Astrocyte (in vitro differentiated cells and primary cell): Measurements from ENCODE around the gene NXPH3. TPM values are rescaled to one million over a fixed set of nuclear protein-coding genes. Genes with fewer than 3 reads are reported as not detected.

ENCODE experiments used
- DNase-seq: peaks from one replicate; pipeline ENCODE4 v3.0.0-alpha.2; 2010; ENCODE audit warnings: low read depth
- FAIRE-seq: peaks from 2 replicates; lab custom pipeline; 2011; peaks lifted over from hg19 to GRCh38; lab: Jason Lieb, UNC
- H2AFZ ChIP-seq: 2 replicates; pipeline ENCODE4 v1.6.0; 2012; ENCODE audit warnings: low read depth, low read length, inconsistent platforms
- H3K27ac ChIP-seq: 2 replicates; pipeline ENCODE4 v1.5.1; 2011; ENCODE audit warnings: low read depth, low read length, inconsistent platforms
- H3K27me3 ChIP-seq: 2 replicates; pipeline ENCODE4 v1.6.0; 2011; ENCODE audit warnings: low read length, inconsistent platforms; ENCODE audit not compliant: insufficient read depth
- H3K36me3 ChIP-seq: 2 replicates; pipeline ENCODE4 v1.5.1; 2011; ENCODE audit warnings: low read length, inconsistent platforms; ENCODE audit not compliant: insufficient read depth
- H3K4me1 ChIP-seq: 2 replicates; pipeline ENCODE4 v1.5.1; 2011; ENCODE audit warnings: low read length, inconsistent platforms; ENCODE audit not compliant: insufficient read depth
- H3K4me2 ChIP-seq: 2 replicates; pipeline ENCODE4 v1.6.0; 2012; ENCODE audit warnings: low read length, inconsistent platforms
- H3K4me3 ChIP-seq: 2 replicates; pipeline ENCODE4 v1.5.1; 2011; ENCODE audit warnings: low read depth, mild to moderate bottlenecking, low read length, inconsistent platforms; ENCODE audit not compliant: insufficient read depth
- H3K79me2 ChIP-seq: 2 replicates; pipeline ENCODE4 v1.6.0; 2012; ENCODE audit warnings: mild to moderate bottlenecking, low read length, inconsistent platforms; ENCODE audit not compliant: insufficient read depth
- H3K9ac ChIP-seq: 2 replicates; pipeline ENCODE4 v1.6.0; 2012; ENCODE audit warnings: mild to moderate bottlenecking, low read length, inconsistent platforms
- H3K9me3 ChIP-seq: 2 replicates; pipeline ENCODE4 v1.5.1; 2012; ENCODE audit warnings: low read depth, mild to moderate bottlenecking, low read length, inconsistent platforms; ENCODE audit not compliant: insufficient read depth
- H4K20me1 ChIP-seq: 2 replicates; pipeline ENCODE4 v1.6.0; 2012; ENCODE audit warnings: low read length, inconsistent platforms; ENCODE audit not compliant: insufficient read depth
- H3K27ac Mint-ChIP-seq: one replicate; pipeline ENCODE4 v1.8.0; 2021; ENCODE audit warnings: mild to moderate bottlenecking, mixed read lengths; ENCODE audit not compliant: unreplicated experiment
- H3K27me3 Mint-ChIP-seq: one replicate; pipeline ENCODE4 v1.8.0; 2021; ENCODE audit warnings: low read depth, mixed read lengths; ENCODE audit not compliant: unreplicated experiment
- H3K36me3 Mint-ChIP-seq: one replicate; pipeline ENCODE4 v1.8.0; 2021; ENCODE audit warnings: low read depth, mixed read lengths; ENCODE audit not compliant: unreplicated experiment
- H3K4me1 Mint-ChIP-seq: one replicate; pipeline ENCODE4 v1.8.0; 2021; ENCODE audit warnings: low read depth, mixed read lengths; ENCODE audit not compliant: unreplicated experiment
- H3K4me3 Mint-ChIP-seq: one replicate; pipeline ENCODE4 v1.8.0; 2021; ENCODE audit warnings: mild to moderate bottlenecking, moderate library complexity, mixed read lengths; ENCODE audit not compliant: unreplicated experiment
- H3K9me3 Mint-ChIP-seq: one replicate; pipeline ENCODE4 v1.8.0; 2021; ENCODE audit warnings: mild to moderate bottlenecking, mixed read lengths; ENCODE audit not compliant: unreplicated experiment
- EZH2 ChIP-seq: IDR thresholded peaks from 2 replicates; pipeline ENCODE4 v1.6.1; 2012; ENCODE audit warnings: mild to moderate bottlenecking, low read length, inconsistent platforms; ENCODE audit not compliant: insufficient read depth
- total RNA-seq: library from RNA; stranded (reverse); gene quantifications from 2 replicates; pipeline ENCODE4 v1.2.1, GENCODE V29; 2021
- TF ChIP-seq, protein P1 (sequence below): IDR thresholded peaks from 2 replicates; pipeline ENCODE4 v1.5.1; 2011; ENCODE audit warnings: low read depth, mild to moderate bottlenecking, inconsistent platforms, low read length, moderate library complexity; ENCODE audit not compliant: insufficient read depth

Gene NXPH3
- total RNA-seq, 1 donor from 2014 or later = 0.43 TPM

DNA sequence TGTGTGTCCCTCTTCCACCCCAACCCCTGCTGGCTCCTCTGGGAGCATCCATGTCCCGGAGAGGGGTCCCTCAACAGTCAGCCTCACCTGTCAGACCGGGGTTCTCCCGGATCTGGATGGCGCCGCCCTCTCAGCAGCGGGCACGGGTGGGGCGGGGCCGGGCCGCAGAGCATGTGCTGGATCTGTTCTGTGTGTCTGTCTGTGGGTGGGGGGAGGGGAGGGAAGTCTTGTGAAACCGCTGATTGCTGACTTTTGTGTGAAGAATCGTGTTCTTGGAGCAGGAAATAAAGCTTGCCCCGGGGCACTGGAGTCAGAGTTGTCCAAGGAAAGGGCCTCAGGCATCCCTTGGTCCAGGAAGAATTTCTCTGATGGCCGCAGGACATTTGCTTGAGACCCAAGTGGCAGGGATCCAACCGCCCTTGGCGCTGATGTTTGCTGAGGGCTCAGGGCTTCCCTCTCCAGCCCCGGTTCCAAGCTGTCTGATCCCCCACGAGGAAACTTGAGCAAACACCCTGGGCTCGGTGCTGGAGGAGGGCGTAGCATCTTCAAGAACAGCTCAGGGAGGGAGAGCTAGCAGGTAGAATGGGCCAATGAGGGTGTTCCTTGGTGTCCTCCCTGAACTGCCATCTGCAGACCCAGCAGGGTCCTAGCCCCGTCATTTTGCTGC lies 4.5 kb downstream of the NXPH3 start:
- no peak overlapping the region for H3K4me3 Mint-ChIP-seq
- peaks cover 27% of the 10 kb centered on the region for H3K27me3 Mint-ChIP-seq
- peaks cover 2% of the 10 kb centered on the region for H3K9me3 Mint-ChIP-seq
- Histone ChIP-seq H3K9ac (no peak overlapping the region), H3K4me3 (no peak overlapping the region), H3K79me2 (no peaks in the 10 kb centered on the region), H3K27me3 (peaks cover 18% of the 10 kb centered on the region), H3K9me3 (no peaks in the 10 kb centered on the region), H3K36me3 (no peaks in the 10 kb centered on the region), H4K20me1 (no peaks in the 10 kb centered on the region), H3K4me1 (peaks cover 17% of the 10 kb centered on the region), H2AFZ (no peak overlapping the region), H3K4me2 (no peak overlapping the region), H3K27ac (no peak overlapping the region)
- no peak for FAIRE-seq
- H3K27ac Mint-ChIP-seq = no peak overlapping the region
- peaks cover 8% of the 10 kb centered on the region for H3K36me3 Mint-ChIP-seq
- peaks cover 2% of the 10 kb centered on the region for H3K4me1 Mint-ChIP-seq
- TF ChIP-seq, protein P1, sequence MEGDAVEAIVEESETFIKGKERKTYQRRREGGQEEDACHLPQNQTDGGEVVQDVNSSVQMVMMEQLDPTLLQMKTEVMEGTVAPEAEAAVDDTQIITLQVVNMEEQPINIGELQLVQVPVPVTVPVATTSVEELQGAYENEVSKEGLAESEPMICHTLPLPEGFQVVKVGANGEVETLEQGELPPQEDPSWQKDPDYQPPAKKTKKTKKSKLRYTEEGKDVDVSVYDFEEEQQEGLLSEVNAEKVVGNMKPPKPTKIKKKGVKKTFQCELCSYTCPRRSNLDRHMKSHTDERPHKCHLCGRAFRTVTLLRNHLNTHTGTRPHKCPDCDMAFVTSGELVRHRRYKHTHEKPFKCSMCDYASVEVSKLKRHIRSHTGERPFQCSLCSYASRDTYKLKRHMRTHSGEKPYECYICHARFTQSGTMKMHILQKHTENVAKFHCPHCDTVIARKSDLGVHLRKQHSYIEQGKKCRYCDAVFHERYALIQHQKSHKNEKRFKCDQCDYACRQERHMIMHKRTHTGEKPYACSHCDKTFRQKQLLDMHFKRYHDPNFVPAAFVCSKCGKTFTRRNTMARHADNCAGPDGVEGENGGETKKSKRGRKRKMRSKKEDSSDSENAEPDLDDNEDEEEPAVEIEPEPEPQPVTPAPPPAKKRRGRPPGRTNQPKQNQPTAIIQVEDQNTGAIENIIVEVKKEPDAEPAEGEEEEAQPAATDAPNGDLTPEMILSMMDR = no peak
- TF ChIP-seq EZH2 = no peak
- DNase-seq = no peak

DNA sequence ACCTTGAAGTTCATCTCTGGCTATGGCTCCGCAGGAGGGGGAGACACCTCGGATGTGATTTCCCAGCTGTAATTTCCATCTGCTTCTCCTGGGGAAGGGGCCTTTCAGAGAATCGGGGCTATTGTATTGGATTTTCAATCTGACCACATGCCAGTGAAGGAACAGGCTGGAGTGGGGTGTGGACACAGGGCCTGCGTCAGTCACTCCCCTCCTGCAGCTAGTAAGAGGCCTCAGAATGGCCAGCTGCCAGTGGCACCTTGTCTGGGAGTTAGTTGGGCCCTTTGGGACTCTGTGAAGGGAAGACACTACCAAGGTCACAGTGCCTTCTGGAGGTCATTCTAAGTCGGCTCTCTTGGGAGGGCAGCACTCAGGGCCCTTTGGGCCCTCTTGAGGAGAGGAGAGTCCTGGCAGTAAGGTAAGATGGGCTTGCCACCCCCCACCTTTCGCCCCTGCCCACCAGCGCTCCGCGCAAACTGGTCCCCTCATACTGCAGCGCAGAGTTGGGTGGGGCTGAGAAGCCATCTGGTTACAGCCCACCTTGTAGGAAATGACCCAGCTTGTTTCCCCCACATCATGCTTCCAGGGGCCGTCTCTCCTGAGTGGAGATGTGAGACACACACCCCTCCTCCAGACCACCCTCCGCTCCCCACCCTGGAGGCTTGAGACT lies 5.4 kb downstream of the NXPH3 start:
- Histone ChIP-seq H3K79me2 (no peaks in the 10 kb centered on the region), H3K9ac (no peak overlapping the region), H3K4me2 (no peak overlapping the region), H3K36me3 (no peaks in the 10 kb centered on the region), H3K27ac (no peak overlapping the region), H4K20me1 (no peaks in the 10 kb centered on the region), H3K9me3 (no peaks in the 10 kb centered on the region), H2AFZ (no peak overlapping the region), H3K27me3 (peaks cover 17% of the 10 kb centered on the region), H3K4me1 (peaks cover 14% of the 10 kb centered on the region), H3K4me3 (no peak overlapping the region)
- no peak for FAIRE-seq
- TF ChIP-seq, protein P1 = no peak
- TF ChIP-seq EZH2 = no peak
- peaks cover 26% of the 10 kb centered on the region for H3K27me3 Mint-ChIP-seq
- H3K9me3 Mint-ChIP-seq = peaks cover 2% of the 10 kb centered on the region
- no peak overlapping the region for H3K4me3 Mint-ChIP-seq
- no peak overlapping the region for H3K27ac Mint-ChIP-seq
- peaks cover 2% of the 10 kb centered on the region for H3K4me1 Mint-ChIP-seq
- DNase-seq = no peak
- peaks cover 8% of the 10 kb centered on the region for H3K36me3 Mint-ChIP-seq

DNA sequence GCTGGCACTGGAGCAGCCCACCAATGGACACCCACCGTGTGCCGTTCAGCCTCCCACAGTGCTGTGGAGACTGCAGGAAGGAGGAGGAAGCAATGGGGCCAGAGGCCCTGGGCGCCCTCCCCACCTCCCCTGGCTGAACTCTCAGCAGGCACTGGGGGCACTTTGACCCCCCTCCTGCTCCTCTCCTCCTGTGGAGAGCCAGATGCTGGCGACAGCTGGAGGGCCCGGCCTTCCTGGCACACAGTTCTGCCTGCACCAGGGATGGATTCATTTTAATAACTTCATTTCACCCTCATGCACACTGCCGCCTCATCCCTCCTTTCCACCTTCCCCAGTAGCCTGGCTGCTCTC lies 6.0 kb downstream of the NXPH3 start:
- H3K4me3 ChIP-seq = no peak overlapping the region
- peaks cover 14% of the 10 kb centered on the region for H3K27me3 ChIP-seq
- H3K4me2 ChIP-seq = no peak overlapping the region
- no peaks in the 10 kb centered on the region for H3K9me3 ChIP-seq
- DNase-seq = no peak
- H3K27ac Mint-ChIP-seq = no peak overlapping the region
- H4K20me1 ChIP-seq = no peaks in the 10 kb centered on the region
- H3K4me3 Mint-ChIP-seq = no peak overlapping the region
- H3K4me1 ChIP-seq = peaks cover 11% of the 10 kb centered on the region
- no peak overlapping the region for H3K27ac ChIP-seq
- FAIRE-seq = no peak
- no peaks in the 10 kb centered on the region for H3K36me3 ChIP-seq
- peaks cover 8% of the 10 kb centered on the region for H3K36me3 Mint-ChIP-seq
- H3K9ac ChIP-seq = no peak overlapping the region
- peaks cover 2% of the 10 kb centered on the region for H3K4me1 Mint-ChIP-seq
- no peak overlapping the region for H2AFZ ChIP-seq
- H3K79me2 ChIP-seq = no peaks in the 10 kb centered on the region
- TF ChIP-seq EZH2 = no peak
- TF ChIP-seq, protein P1 = no peak
- H3K27me3 Mint-ChIP-seq = peaks cover 26% of the 10 kb centered on the region
- H3K9me3 Mint-ChIP-seq = peaks cover 2% of the 10 kb centered on the region
